HG03103 (cell line): ENCODE measurements around the gene NIM1K.
"Not testable (repeated sequence)": the region's sequence is repeated elsewhere in the genome, so short reads cannot be mapped to it uniquely, and the experiment has no call there.

ENCODE experiments used
- ATAC-seq: cut with Tn5 transposase; IDR thresholded peaks from one replicate; pipeline ENCODE4 v1.9.1; 2021; ENCODE audit warnings: low read depth; ENCODE audit not compliant: unreplicated experiment

NIM1K gene

GRCh38 chr5:43312076-43312661, 120.1 kb downstream of the NIM1K start:
- no peak for ATAC-seq

GRCh38 chr5:43312699-43313034, 120.6 kb downstream of the NIM1K start:
- ATAC-seq, result no peak

- peak; percentile 93 for ATAC-seq
Measured at GRCh38 chr5:43313035-43313853, 121.2 kb downstream of the NIM1K start, which contains the start of gene HMGCS1. Gene HMGCS1, minus strand, starts transcription at chr5:43313412. Its CDS starts 14,447 bp downstream, at chr5:43298965.

- no peak for ATAC-seq
Measured at GRCh38 chr5:43313854-43314457, 121.9 kb downstream of the NIM1K start.

GRCh38 chr5:43314724-43315123, 122.7 kb downstream of the NIM1K start:
- no peak for ATAC-seq

GRCh38 chr5:43315263-43315662, 123.2 kb downstream of the NIM1K start:
- no peak for ATAC-seq

GRCh38 chr5:43315682-43316081, 123.7 kb downstream of the NIM1K start:
- no peak for ATAC-seq

GRCh38 chr5:43316421-43316820, 124.4 kb downstream of the NIM1K start:
- no peak for ATAC-seq

- no peak for ATAC-seq
Measured at GRCh38 chr5:43320846-43321245, 128.8 kb downstream of the NIM1K start.

GRCh38 chr5:43323488-43323887, 131.5 kb downstream of the NIM1K start:
- not testable (repeated sequence) for ATAC-seq

GRCh38 chr5:43325624-43326023, 133.6 kb downstream of the NIM1K start:
- ATAC-seq, result not testable (repeated sequence)
